Stomach (tissue), 9 donors: ENCODE data around the gene ROBO1. TPM values are rescaled to one million over a fixed set of nuclear protein-coding genes. Genes with fewer than 3 reads are reported as not detected.

Source experiments
- DNase-seq, 2 donors: peaks; one replicate each; pipeline versions ENCODE4 v3.0.0 to v3.0.0-alpha.2; 2013 to 2019
- H3K27ac ChIP-seq, 5 donors: fragments of 200-600 bp in 4 of 5; sonication (generic) in 4 of 5; one replicate each; pipeline ENCODE4 v1.5.1; 2013 to 2019; ENCODE audit warnings: mild to moderate bottlenecking in 1 of 5, moderate library complexity in 1 of 5
- H3K27me3 ChIP-seq, 3 donors: fragments of 200-600 bp; sonication (generic); one replicate each; pipeline ENCODE4 v1.5.1; 2017 to 2019; ENCODE audit warnings: mixed run types in 1 of 3
- H3K36me3 ChIP-seq, 4 donors: fragments of 200-600 bp; sonication (generic); 1 replicate in 3 of 4; 2 replicates in 1 of 4; pipeline ENCODE4 v1.5.1; 2016 to 2019
- H3K4me1 ChIP-seq, 4 donors: fragments of 200-600 bp; sonication (generic); one replicate each; pipeline ENCODE4 v1.5.1; 2016 to 2019
- H3K4me3 ChIP-seq, 4 donors: fragments of 200-600 bp; sonication (generic) in 3 of 4; one replicate each; pipeline ENCODE4 v1.5.1; 2016 to 2019; ENCODE audit warnings: mild to moderate bottlenecking in 1 of 4
- H3K9me3 ChIP-seq, 4 donors: fragments of 200-600 bp; sonication (generic); one replicate each; pipeline ENCODE4 v1.5.1; 2016 to 2019
- CTCF ChIP-seq, 7 experiments: fragments of 450-650 bp in 4 of 7; fragments of 200-600 bp in 3 of 7; sonication (generic) in 3 of 7; IDR thresholded peaks; one replicate each; pipeline ENCODE4 v1.5.1; 2016 to 2019; ENCODE audit warnings: antibody characterized with exemption in 7 of 7, control low read depth in 2 of 7, mild to moderate bottlenecking in 1 of 7
- EP300 ChIP-seq: sonication (generic); formaldehyde crosslinking; IDR thresholded peaks from one replicate; pipeline ENCODE4 v1.6.1; 2017; ENCODE audit warnings: antibody characterized with exemption
- POLR2A ChIP-seq, 4 donors: fragments of 450-650 bp; IDR thresholded peaks; one replicate each; pipeline ENCODE4 v1.6.1; 2016; ENCODE audit warnings: antibody characterized with exemption in 4 of 4, control low read depth in 2 of 4, mild to moderate bottlenecking in 1 of 4, moderate library complexity in 1 of 4
- POLR2AphosphoS5 ChIP-seq, 3 donors: sonication (generic); formaldehyde crosslinking; IDR thresholded peaks; one replicate each; pipeline ENCODE4 v1.6.1; 2016; ENCODE audit warnings: antibody characterized with exemption in 3 of 3
- WGBS, 5 donors: extraction: QIAGEN DNeasy Blood & Tissue Kit in 3 of 5; methylation state at CpG; one replicate each; pipeline versions ENCODE4 v1.1.5 to v1.1.7; 2013 to 2018; 5-methylcytosine and 5-hydroxymethylcytosine counted together
- intact Hi-C: fragments of 100-400 bp; cut with DNase I; formaldehyde crosslinking; loops from one replicate; pipeline ENCODE4 v1.15.1; 2023; ENCODE audit warnings: low total_unique reads
- polyA plus RNA-seq, 3 donors: library from polyadenylated mRNA; stranded (reverse); fragments of 200-250 nt; gene quantifications; one replicate each; pipeline ENCODE4 v1.2.3, GENCODE V29; 2013
- total RNA-seq, 5 donors: library from RNA; depleted of rRNA; stranded (reverse); fragments of >200 nt; gene quantifications; one replicate each; pipeline versions ENCODE4 v1.1.0 to v1.2.3, GENCODE V29; 2014 to 2016
- donor health status: healthy with polysubstance abuse.
- donor health status: Bipolar disorder and iron deficiency.
- donor health status: healthy.

ROBO1 gene
- total and polyA plus RNA-seq, 8 donors: 2.0 to 174 (median 4.5) TPM

DNA sequence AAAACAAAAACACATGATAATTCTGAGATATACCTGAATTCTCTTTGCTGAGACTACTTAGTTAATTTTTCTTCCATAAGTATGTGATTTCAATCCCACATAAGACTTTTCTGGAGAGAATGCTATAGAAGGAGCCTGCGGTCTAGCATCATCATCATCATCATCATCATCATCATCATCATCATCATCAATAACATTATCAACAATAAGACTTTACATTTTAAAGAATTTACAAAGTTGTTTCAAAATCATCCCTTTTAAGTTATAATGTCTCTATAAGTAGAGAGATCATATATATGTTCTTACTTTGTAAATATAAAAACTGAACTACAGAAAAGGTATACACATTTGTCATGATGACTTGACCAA, 965.3 kb downstream of the ROBO1 start:
- no peak for TF ChIP-seq EP300
- no peak for TF ChIP-seq POLR2AphosphoS5 (IDR thresholded peaks at IDR 0.05)
- no peak for TF ChIP-seq CTCF (IDR thresholded peaks at IDR 0.05)
- TF ChIP-seq POLR2A (IDR thresholded peaks at IDR 0.05): no peak
- Histone ChIP-seq H3K36me3 (no peaks in the 10 kb centered on the region), H3K9me3 (no peaks in the 10 kb centered on the region), H3K4me1 (peaks cover 0 to 16% (median 11%) of the 10 kb centered on the region in 4 donors), H3K4me3 (no peak overlapping the region), H3K27ac (no peak overlapping the region), H3K27me3 (no peaks in the 10 kb centered on the region)
- WGBS, 5 donors: 53 to 98% (median 97%) methylated on average over 1 of the region's 1 CpG
- no peak for DNase-seq
- intact Hi-C loops: no loop called here

GRCh38 chr3:78801926-78802561, 965.8 kb downstream of the ROBO1 start:
- DNase-seq: no peak
- intact Hi-C loops: no loop called here
- no peaks in the 10 kb centered on the region for H3K9me3 ChIP-seq
- no peaks in the 10 kb centered on the region for H3K36me3 ChIP-seq
- TF ChIP-seq EP300: no peak
- no peak for TF ChIP-seq CTCF (IDR thresholded peaks at IDR 0.05)
- TF ChIP-seq POLR2AphosphoS5 (IDR thresholded peaks at IDR 0.05): no peak
- no peak for TF ChIP-seq POLR2A (IDR thresholded peaks at IDR 0.05)
- peaks cover 0 to 17% (median 11%) of the 10 kb centered on the region in 4 donors for H3K4me1 ChIP-seq
- H3K27ac ChIP-seq: no peak overlapping the region
- no peaks in the 10 kb centered on the region for H3K27me3 ChIP-seq
- H3K4me3 ChIP-seq: no peak overlapping the region

- Histone ChIP-seq H3K9me3 (no peaks in the 10 kb centered on the region), H3K36me3 (no peaks in the 10 kb centered on the region), H3K27me3 (no peaks in the 10 kb centered on the region), H3K4me1 (peaks cover 0 to 16% (median 7%) of the 10 kb centered on the region in 4 donors), H3K27ac (no peak overlapping the region), H3K4me3 (no peak overlapping the region)
- no peak for TF ChIP-seq CTCF (IDR thresholded peaks at IDR 0.05)
- no peak for TF ChIP-seq POLR2A (IDR thresholded peaks at IDR 0.05)
- TF ChIP-seq POLR2AphosphoS5 (IDR thresholded peaks at IDR 0.05): no peak
- TF ChIP-seq EP300: no peak
- intact Hi-C loops: no loop called here
- WGBS, 5 donors: 89 to 100% (median 94%) methylated on average over 1 of the region's 1 CpG
- no peak for DNase-seq
These were observed 968.1 kb downstream of the ROBO1 start for GRCh38 chr3:78799681-78800080.

GRCh38 chr3:78798266-78798832, 969.4 kb downstream of the ROBO1 start:
- Histone ChIP-seq H3K4me3 (no peak overlapping the region), H3K4me1 (peaks cover 0 to 3% (median 0%) of the 10 kb centered on the region in 4 donors), H3K9me3 (no peaks in the 10 kb centered on the region), H3K27ac (no peak overlapping the region), H3K27me3 (no peaks in the 10 kb centered on the region), H3K36me3 (no peaks in the 10 kb centered on the region)
- intact Hi-C loops: no loop called here
- DNase-seq: no peak
- no peak for TF ChIP-seq POLR2AphosphoS5 (IDR thresholded peaks at IDR 0.05)

DNA sequence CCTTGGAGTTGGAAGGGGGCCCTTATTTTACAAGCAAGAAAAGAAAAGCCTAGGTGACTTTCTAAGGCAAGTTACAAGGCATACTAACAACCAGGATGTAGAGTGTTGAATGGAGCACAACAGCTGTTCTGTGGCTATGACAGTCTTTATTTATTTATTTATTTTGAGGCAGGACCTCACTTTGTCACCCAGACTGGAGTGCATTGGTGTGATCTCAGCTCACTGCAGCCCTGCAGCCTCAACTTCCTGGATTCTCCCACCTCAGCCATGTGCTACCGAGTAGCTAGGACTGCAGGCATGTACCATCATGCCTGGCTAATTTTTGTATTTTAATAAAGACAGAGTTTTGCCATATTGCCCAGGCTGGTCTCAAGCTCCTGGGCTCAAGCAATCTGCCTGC, 973.4 kb downstream of the ROBO1 start:
- H3K4me3 ChIP-seq: no peak overlapping the region
- no peaks in the 10 kb centered on the region for H3K27me3 ChIP-seq
- TF ChIP-seq POLR2A (IDR thresholded peaks at IDR 0.05): no peak
- no peak for TF ChIP-seq EP300
- TF ChIP-seq POLR2AphosphoS5 (IDR thresholded peaks at IDR 0.05): no peak
- TF ChIP-seq CTCF (IDR thresholded peaks at IDR 0.05): no peak
- peaks cover 0 to 3% (median 0%) of the 10 kb centered on the region in 4 donors for H3K4me1 ChIP-seq
- no peak overlapping the region for H3K27ac ChIP-seq
- no peak for DNase-seq
- 74 to 94% (median 89%) methylated on average over 1 of the region's 1 CpG for WGBS, 5 donors
- intact Hi-C loops: no loop called here
- no peaks in the 10 kb centered on the region for H3K9me3 ChIP-seq
- H3K36me3 ChIP-seq: no peaks in the 10 kb centered on the region
